Measurements from ENCODE around the gene ARHGAP18. TPM values are rescaled to one million over a fixed set of nuclear protein-coding genes. Genes with fewer than 3 reads are reported as not detected.

The ARHGAP18 gene
- total and polyA plus RNA-seq, 5 experiments from 2014 or later: 0.64 to 2.4 (median 1.4) TPM

DNA sequence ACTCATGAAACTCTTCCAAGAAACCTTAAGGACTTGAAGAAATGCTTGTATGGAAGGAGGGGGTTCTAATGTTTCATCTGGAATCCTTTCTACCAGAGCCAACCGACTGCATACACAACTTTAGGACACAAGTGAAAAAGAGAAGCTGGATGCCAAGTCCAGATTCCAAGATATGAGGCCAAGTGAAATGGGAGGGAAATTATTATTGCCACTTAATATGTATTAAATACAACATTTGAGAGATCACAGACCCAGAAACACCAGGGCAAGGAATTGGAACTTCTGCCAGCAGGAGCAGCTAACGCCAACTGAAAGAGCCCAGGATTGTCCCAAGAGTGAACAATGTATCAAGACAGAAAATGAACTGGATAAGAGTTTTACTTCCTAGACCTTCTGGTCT is 144.2 kb downstream of the ARHGAP18 start:
- H3K4me1 Mint-ChIP-seq: peaks cover 0 to 2% (median 0%) of the 10 kb centered on the region in 4 donors
- POLR2A ChIA-PET: no interaction called here
- peaks cover 0 to 12% (median 2%) of the 10 kb centered on the region in 9 donors for H3K9me3 Mint-ChIP-seq
- H3K27me3 Mint-ChIP-seq: peaks cover 0 to 12% (median 2%) of the 10 kb centered on the region in 5 donors
- no peak overlapping the region for H3K27ac Mint-ChIP-seq
- DNase-seq (no peak), ATAC-seq (no peak)
- peaks cover 0 to 7% (median 7%) of the 10 kb centered on the region in 3 donors for H3K36me3 Mint-ChIP-seq
- H3K4me3 Mint-ChIP-seq: no peak overlapping the region

DNA sequence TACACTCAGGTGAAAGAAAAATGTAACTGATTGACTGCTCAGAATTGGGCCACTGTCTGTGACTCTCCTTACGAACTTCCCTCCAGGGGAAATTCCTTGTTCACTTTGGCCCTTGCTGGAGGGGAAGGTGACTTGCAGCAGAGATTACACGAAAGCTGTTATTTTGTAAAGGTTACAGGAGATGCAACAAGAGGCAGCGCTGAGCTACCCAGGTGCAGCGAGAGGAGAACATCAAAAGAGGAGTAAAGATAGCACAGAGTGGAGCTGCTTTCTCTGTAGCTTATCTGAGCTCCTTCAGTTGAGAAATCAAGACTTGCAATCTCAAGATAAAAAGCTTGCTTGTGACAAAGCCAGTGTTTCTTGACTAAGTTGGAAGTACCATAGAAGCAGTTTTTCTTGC is 144.6 kb downstream of the ARHGAP18 start:
- Mint-ChIP-seq H3K27ac (no peak overlapping the region), H3K4me1 (peaks cover 0 to 2% (median 0%) of the 10 kb centered on the region in 4 donors), H3K36me3 (peaks cover 0 to 5% (median 3%) of the 10 kb centered on the region in 3 donors), H3K9me3 (peaks cover 0 to 7% (median 2%) of the 10 kb centered on the region in 9 donors), H3K4me3 (no peak overlapping the region), H3K27me3 (peaks cover 0 to 12% (median 2%) of the 10 kb centered on the region in 5 donors)
- ATAC-seq (no peak), DNase-seq (no peak)
- POLR2A ChIA-PET: no interaction called here

DNA sequence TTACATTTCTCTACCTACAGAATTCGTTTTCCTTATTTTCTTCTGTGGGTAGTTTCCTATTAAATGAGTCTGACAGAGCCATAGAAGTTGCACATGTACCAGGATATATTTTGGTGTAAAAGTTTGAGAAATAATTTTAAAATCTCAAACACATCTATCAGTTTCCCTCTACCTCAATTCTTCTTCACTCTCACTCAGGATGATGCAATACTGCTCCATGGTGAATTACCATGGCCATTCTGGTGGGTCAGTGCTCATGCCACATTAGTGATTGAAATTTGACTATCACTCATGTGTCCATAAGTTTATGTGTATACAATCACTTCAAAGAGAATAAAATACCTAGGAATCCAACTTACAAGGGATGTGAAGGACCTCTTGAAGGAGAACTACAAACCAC is 151.7 kb downstream of the ARHGAP18 start:
- ATAC-seq (no peak), DNase-seq (no peak)
- H3K9me3 Mint-ChIP-seq: peaks cover 0 to 3% (median 0%) of the 10 kb centered on the region in 9 donors
- no peaks in the 10 kb centered on the region for H3K36me3 Mint-ChIP-seq
- H3K4me3 Mint-ChIP-seq: no peak overlapping the region
- H3K27ac Mint-ChIP-seq: no peak overlapping the region
- peaks cover 0 to 11% (median 8%) of the 10 kb centered on the region in 5 donors for H3K27me3 Mint-ChIP-seq
- no peaks in the 10 kb centered on the region for H3K4me1 Mint-ChIP-seq
- POLR2A ChIA-PET: no interaction called here

DNA sequence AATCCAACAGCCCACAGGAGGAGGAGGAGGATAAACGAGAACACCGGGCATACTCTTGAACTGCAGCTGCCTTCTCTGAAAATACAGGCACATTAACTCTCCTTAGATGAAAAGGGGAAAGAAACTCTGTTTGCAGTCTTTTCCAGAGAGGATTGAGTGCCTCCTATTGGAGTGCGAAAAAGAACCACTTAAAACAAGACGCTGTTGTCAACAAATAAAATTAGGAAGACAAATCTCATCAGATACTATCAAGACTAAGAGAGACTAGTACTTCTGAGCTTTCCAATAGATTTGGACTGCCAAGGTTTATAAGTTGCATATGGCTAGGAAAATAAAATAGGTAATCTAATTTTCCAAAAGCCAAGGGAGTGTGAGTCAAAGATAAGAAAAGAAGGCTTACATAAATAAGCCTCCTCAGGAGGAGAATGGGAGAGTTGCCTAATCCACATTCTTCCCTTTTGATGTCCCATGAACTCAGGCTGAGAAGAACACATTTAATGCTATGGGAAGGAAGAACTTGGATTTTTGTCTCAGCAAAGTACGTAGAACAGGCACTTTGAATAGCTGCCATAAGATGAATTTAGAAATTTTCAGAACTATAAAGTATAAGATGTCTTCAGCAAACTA is 154.7 kb downstream of the ARHGAP18 start:
- ATAC-seq: no peak
- H3K27ac Mint-ChIP-seq: no peak overlapping the region

DNA sequence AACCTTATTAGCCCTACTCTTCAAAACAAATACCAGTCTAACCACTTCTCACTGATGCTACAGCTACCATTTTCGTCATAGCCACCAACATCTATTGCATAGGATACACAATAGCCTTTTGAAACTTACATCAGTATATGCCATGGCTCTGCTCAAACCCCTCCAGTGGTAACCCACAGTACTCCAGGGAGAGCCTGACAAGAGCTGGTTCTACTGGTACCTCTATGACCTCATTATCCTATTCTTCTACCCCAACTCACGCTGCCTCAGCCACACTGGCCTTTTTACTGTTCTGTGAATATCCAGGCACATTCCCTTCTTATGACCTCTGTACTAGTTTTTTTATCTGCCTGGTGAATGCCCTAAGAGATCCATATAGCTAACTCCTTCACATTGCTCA is 157.6 kb downstream of the ARHGAP18 start:
- H3K4me1 Mint-ChIP-seq: no peaks in the 10 kb centered on the region
- no peak for DNase-seq
- no peak overlapping the region for H3K27ac Mint-ChIP-seq
- POLR2A ChIA-PET: no interaction called here
- H3K4me3 Mint-ChIP-seq: no peak overlapping the region
- H3K36me3 Mint-ChIP-seq: no peaks in the 10 kb centered on the region
- H3K27me3 Mint-ChIP-seq: peaks cover 0 to 21% (median 8%) of the 10 kb centered on the region in 5 donors
- no peak for ATAC-seq
- no peaks in the 10 kb centered on the region for H3K9me3 Mint-ChIP-seq

More for the DNA sequence above, 154.7 kb downstream of the ARHGAP18 start:
- H3K36me3 Mint-ChIP-seq: no peaks in the 10 kb centered on the region
- POLR2A ChIA-PET: no interaction called here
- peaks cover 0 to 3% (median 0%) of the 10 kb centered on the region in 9 donors for H3K9me3 Mint-ChIP-seq
- H3K4me3 Mint-ChIP-seq: no peak overlapping the region
- no peaks in the 10 kb centered on the region for H3K4me1 Mint-ChIP-seq
- no peak for DNase-seq
- peaks cover 0 to 21% (median 11%) of the 10 kb centered on the region in 5 donors for H3K27me3 Mint-ChIP-seq

DNA sequence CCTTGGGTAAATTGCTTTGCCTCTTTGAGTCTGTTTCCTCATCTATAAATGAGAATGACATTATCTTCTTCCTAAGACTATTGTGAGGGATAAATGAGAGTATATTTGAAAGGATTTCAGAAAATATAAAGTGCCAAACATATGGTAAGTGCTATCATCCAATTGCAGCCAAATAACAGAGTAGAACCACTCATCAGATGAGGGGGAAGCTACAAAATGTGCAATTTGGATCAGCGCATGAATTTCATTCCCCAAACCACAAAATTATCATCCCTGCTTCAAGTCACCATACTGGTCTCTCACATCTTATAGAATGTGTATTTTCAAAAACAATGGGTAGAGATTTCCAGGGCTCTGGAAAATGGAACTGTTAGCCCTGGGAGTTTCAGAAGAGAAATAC is 158.5 kb downstream of the ARHGAP18 start:
- Mint-ChIP-seq H3K27ac (no peak overlapping the region), H3K9me3 (no peaks in the 10 kb centered on the region), H3K4me3 (no peak overlapping the region), H3K4me1 (no peaks in the 10 kb centered on the region), H3K36me3 (no peaks in the 10 kb centered on the region), H3K27me3 (peaks cover 0 to 21% (median 6%) of the 10 kb centered on the region in 5 donors)
- POLR2A ChIA-PET: interaction anchor here (0.6 kb wide), 1 partner anchor 840 kb away, joined by 5 read pairs; no protein-coding TSS in a partner anchor
- no peak for DNase-seq
- ATAC-seq: no peak

DNA sequence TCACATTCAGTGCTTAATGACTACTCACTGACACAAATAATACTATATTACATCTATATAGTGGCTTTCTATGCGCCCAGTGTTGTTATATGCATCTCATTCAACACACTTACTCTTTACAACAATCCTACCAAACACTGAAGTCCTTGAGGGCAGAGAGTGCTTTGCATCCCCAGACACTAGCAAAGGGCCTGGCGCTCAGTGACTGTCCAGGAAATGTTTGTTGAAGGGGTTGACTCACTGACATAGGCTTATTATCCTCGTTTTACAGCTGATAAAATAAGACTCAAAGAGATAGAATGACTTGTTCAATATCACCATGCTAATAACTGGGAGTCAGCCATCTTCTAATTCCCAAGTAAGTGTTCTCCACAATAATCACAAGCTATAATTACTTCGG is 163.3 kb downstream of the ARHGAP18 start:
- H3K27me3 Mint-ChIP-seq: peaks cover 0 to 2% (median 0%) of the 10 kb centered on the region in 5 donors
- H3K36me3 Mint-ChIP-seq: no peaks in the 10 kb centered on the region
- DNase-seq: no peak
- H3K9me3 Mint-ChIP-seq: peaks cover 0 to 4% (median 0%) of the 10 kb centered on the region in 9 donors
- peaks cover 0 to 4% (median under 1%) of the 10 kb centered on the region in 4 donors for H3K4me1 Mint-ChIP-seq
- POLR2A ChIA-PET: no interaction called here
- no peak overlapping the region for H3K4me3 Mint-ChIP-seq
- no peak for ATAC-seq
- H3K27ac Mint-ChIP-seq: no peak overlapping the region

DNA sequence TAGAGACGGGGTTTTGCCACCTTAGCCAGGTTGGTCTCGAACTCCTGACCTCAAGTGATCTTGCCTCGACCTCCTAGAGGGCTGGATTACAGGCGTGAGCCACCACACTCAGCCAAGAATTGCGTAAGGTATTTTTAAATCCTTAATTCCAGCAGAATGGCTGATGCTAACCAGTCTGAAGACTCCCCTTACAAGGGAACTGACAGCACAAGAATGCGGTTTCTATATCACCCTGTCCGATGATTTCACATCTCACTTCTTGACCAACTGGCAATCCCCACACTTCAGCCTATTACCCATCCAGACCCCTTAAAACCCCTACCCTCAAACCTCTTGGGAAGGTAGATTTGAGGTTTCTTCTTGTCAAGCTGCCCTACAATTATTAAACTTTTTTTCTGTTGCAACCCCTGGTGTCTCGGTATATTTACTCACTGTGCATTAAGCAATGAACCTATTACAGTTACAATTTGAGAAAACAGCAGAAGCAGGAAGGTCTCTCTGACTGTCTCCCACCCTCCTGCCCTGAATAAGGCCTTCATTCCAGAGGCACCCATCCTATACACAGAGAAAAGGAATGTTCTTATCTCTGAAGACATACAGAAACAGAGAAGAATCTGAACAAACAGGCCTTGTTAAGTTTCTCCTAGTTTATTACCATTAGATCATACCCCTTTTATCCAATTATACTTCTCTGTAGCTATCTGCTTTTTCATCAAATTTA is 164.9 kb downstream of the ARHGAP18 start:
- H3K4me1 Mint-ChIP-seq: peaks cover 0 to 4% (median under 1%) of the 10 kb centered on the region in 4 donors
- H3K27me3 Mint-ChIP-seq: peaks cover 0 to 2% (median 0%) of the 10 kb centered on the region in 5 donors
- no peak overlapping the region for H3K27ac Mint-ChIP-seq
- POLR2A ChIA-PET: no interaction called here
- no peaks in the 10 kb centered on the region for H3K36me3 Mint-ChIP-seq
- no peak for ATAC-seq
- H3K9me3 Mint-ChIP-seq: peaks cover 0 to 4% (median 0%) of the 10 kb centered on the region in 9 donors
- DNase-seq: no peak
- no peak overlapping the region for H3K4me3 Mint-ChIP-seq

DNA sequence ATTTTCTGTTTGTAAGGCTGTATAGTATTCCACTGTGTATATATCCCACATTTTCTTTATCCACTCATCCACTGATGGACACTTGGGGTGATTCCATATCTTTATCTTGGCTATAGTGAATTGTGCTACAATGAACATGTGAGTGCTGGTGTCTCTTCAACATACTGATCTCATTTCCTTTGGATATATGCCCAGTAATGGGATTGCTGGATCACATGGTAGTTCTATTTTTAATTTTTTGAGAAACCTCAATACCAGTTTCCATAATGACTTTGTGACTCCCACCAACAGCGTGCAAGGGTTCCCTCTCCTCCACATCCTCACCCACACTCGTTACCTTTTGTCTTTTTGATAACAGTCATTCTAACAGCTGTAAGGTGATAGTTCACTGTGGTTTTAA is 166.0 kb downstream of the ARHGAP18 start:
- Mint-ChIP-seq H3K36me3 (no peaks in the 10 kb centered on the region), H3K4me1 (peaks cover 0 to 4% (median under 1%) of the 10 kb centered on the region in 4 donors), H3K4me3 (no peak overlapping the region), H3K27me3 (peaks cover 0 to 2% (median 0%) of the 10 kb centered on the region in 5 donors), H3K9me3 (peaks cover 0 to 4% (median 0%) of the 10 kb centered on the region in 9 donors), H3K27ac (no peak overlapping the region)
- POLR2A ChIA-PET: no interaction called here
- ATAC-seq: no peak
- DNase-seq: no peak

DNA sequence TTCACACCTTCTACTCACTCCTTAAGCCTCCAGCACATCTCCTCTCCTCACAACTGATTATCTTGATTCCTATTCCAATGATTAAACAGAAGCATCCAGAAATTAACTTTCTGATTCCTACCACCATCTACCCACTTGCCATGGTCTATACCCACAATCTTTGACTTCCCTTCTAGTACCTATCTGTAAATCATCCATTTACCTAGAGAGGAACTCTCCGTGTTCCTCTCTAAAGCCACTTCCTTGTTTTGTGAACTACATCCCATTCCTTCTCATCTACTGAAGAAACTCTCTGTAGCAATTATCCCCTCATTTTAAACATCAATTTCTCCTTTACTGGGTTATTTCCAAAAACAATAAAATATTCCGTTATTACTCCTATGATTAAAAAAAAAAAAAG is 167.3 kb downstream of the ARHGAP18 start:
- Mint-ChIP-seq H3K4me3 (no peak overlapping the region), H3K27me3 (peaks cover 0 to 2% (median 0%) of the 10 kb centered on the region in 5 donors), H3K4me1 (peaks cover 0 to 4% (median under 1%) of the 10 kb centered on the region in 4 donors), H3K36me3 (no peaks in the 10 kb centered on the region), H3K27ac (peak overlapping the region in 1 of 10 donors; percentile 0), H3K9me3 (peaks cover 0 to 4% (median 0%) of the 10 kb centered on the region in 9 donors)
- no peak for ATAC-seq
- POLR2A ChIA-PET: no interaction called here
- no peak for DNase-seq

DNA sequence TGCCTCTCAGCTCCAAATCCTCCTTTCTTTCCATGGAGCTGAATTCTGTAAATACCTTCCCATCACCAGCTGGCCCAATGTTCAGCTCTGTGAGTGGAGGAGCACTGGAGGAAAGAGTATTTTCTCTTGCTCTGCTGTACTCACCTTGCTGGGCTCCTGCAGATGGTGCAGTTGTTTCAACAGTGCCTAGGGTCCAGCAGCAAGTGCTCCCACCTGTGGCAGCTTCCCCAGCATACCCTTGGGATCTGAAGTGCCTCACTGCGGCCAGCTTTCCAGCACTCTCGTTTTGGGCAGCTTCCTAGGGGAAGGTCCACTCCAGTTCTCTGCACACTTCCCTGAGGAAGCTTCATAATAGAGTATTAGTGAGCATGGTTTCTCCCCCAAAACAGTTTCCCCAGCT is 170.9 kb downstream of the ARHGAP18 start:
- DNase-seq (no peak), ATAC-seq (no peak)
- POLR2A ChIA-PET: no interaction called here
- Mint-ChIP-seq H3K27me3 (peaks cover 0 to 2% (median 0%) of the 10 kb centered on the region in 5 donors), H3K4me3 (no peak overlapping the region), H3K27ac (no peak overlapping the region), H3K9me3 (peaks cover 0 to 5% (median 0%) of the 10 kb centered on the region in 9 donors), H3K36me3 (peaks cover 0 to 2% (median 0%) of the 10 kb centered on the region in 3 donors), H3K4me1 (peaks cover 0 to 4% (median under 1%) of the 10 kb centered on the region in 4 donors)

DNA sequence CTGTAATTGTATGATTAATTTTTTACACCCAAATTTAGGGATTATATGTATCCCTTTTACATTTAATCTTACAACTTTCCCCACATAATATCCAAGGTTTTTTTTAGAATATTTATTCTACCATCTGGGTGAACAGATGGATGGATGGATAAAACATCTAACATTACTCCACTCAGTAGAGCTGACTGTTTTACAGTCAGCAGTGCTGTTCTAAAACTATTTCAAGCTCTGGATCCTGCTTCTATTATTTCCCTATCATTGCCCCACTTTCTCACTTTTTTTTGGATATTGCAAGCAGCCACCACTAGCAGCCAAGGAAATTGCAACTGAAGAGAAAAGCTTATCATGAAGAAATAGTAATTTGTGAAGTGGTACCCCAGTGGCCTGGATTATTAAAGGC is 173.7 kb downstream of the ARHGAP18 start:
- Mint-ChIP-seq H3K27ac (no peak overlapping the region), H3K27me3 (peaks cover 0 to 1% (median 0%) of the 10 kb centered on the region in 5 donors), H3K4me1 (no peaks in the 10 kb centered on the region), H3K9me3 (peaks cover 0 to 16% (median 3%) of the 10 kb centered on the region in 9 donors), H3K4me3 (no peak overlapping the region), H3K36me3 (peaks cover 0 to 9% (median 2%) of the 10 kb centered on the region in 3 donors)
- DNase-seq (no peak), ATAC-seq (no peak)
- POLR2A ChIA-PET: no interaction called here

DNA sequence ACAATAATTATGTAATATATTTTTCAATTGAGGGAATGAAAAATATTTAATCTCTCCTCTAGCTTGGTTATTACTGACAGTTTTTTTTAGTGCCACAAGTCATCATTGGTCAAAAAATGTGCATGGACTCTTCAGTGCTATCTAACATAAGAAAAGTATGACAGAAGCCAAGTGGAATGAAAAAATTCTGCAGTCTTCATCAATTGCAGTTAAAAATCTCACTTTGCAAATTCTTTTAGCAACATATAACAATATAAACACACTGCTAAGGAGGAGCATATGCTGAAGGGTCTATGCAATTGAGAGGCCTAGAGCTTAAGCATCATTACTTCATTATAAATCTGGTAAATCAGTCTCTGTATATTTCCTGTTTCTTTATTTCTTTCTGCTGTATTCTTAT is 175.1 kb downstream of the ARHGAP18 start:
- DNase-seq (no peak), ATAC-seq (no peak)
- H3K27me3 Mint-ChIP-seq: peaks cover 0 to 7% (median 0%) of the 10 kb centered on the region in 5 donors
- no peaks in the 10 kb centered on the region for H3K4me1 Mint-ChIP-seq
- no peak overlapping the region for H3K4me3 Mint-ChIP-seq
- peaks cover 0 to 9% (median 2%) of the 10 kb centered on the region in 3 donors for H3K36me3 Mint-ChIP-seq
- H3K9me3 Mint-ChIP-seq: peaks cover 0 to 16% (median 3%) of the 10 kb centered on the region in 9 donors
- POLR2A ChIA-PET: no interaction called here
- no peak overlapping the region for H3K27ac Mint-ChIP-seq
